Erythroblast (primary cell): Measurements from ENCODE around the gene CLCN3.

Experiments used
- GATA1 ChIP-seq: IDR thresholded peaks from 2 replicates; pipeline ENCODE4 v1.6.1; 2011; ENCODE audit warnings: low read depth, mild to moderate bottlenecking, control low read depth, low read length, moderate library complexity
- POLR2A ChIP-seq: IDR thresholded peaks from 2 replicates; pipeline ENCODE4 v1.6.1; 2011; ENCODE audit warnings: mild to moderate bottlenecking, low read length

GRCh38 chr4:169628579-169628978, 8.2 kb downstream of the CLCN3 start:
- TF ChIP-seq POLR2A (no peak), GATA1 (no peak)
